GM13977 (cell line): ENCODE data around the gene HSD17B11.
"Not testable (repeated sequence)": the region's sequence is repeated elsewhere in the genome, so short reads cannot be mapped to it uniquely, and the experiment has no call there.

ENCODE experiments used
- DNase-seq: peaks from one replicate; pipeline ENCODE4 v3.0.0; 2012; ENCODE audit warnings: low spot score
- CTCF ChIP-seq: IDR thresholded peaks from 2 replicates; pipeline ENCODE4 v1.5.1; 2012; ENCODE audit warnings: mild to moderate bottlenecking, control low read depth; ENCODE audit not compliant: insufficient read depth; ENCODE audit errors: extremely low read depth, missing control alignments
- in situ Hi-C: fragments of 300-500 bp; cut with MboI; formaldehyde crosslinking; loops from one replicate; pipeline ENCODE4 v1.12.0; 2022; ENCODE audit warnings: low sequenced_read_pairs, low pct_unique_long_range_greater_than_20kb, mixed read lengths, inconsistent platforms; ENCODE audit not compliant: unreplicated experiment

HSD17B11 gene

GRCh38 chr4:87309625-87310024 is 81.4 kb downstream of the HSD17B11 start:
- TF ChIP-seq CTCF: no peak
- in situ Hi-C loops: no loop called here
- DNase-seq: no peak

GRCh38 chr4:87306056-87306455 is 84.9 kb downstream of the HSD17B11 start:
- peak; percentile 42 for DNase-seq
- no peak for TF ChIP-seq CTCF
- in situ Hi-C loops: no loop called here

GRCh38 chr4:87305562-87305961 is 85.4 kb downstream of the HSD17B11 start:
- TF ChIP-seq CTCF: no peak
- in situ Hi-C loops: no loop called here
- DNase-seq: no peak

- TF ChIP-seq CTCF: no peak
- in situ Hi-C loops: no loop called here
- no peak for DNase-seq
Measured at GRCh38 chr4:87304745-87305432, 86.1 kb downstream of the HSD17B11 start.

- in situ Hi-C loops: no loop called here
- no peak for TF ChIP-seq CTCF
- no peak for DNase-seq
Measured at GRCh38 chr4:87299898-87300297, 91.1 kb downstream of the HSD17B11 start.

GRCh38 chr4:87298362-87298761 is 92.6 kb downstream of the HSD17B11 start:
- in situ Hi-C loops: no loop called here
- DNase-seq: no peak
- TF ChIP-seq CTCF: no peak

- DNase-seq, in situ Hi-C loops: not testable (repeated sequence)
Measured at GRCh38 chr4:87294911-87295310, 96.1 kb downstream of the HSD17B11 start.

- in situ Hi-C loops, DNase-seq: not testable (repeated sequence)
Measured at GRCh38 chr4:87293889-87294288, 97.1 kb downstream of the HSD17B11 start.
